Measurements from ENCODE around the gene METAP1D. TPM values are rescaled to one million over a fixed set of nuclear protein-coding genes. Genes with fewer than 3 reads are reported as not detected.

Gene METAP1D
- total RNA-seq, 1 donor from 2014 or later: 4.0 TPM

DNA sequence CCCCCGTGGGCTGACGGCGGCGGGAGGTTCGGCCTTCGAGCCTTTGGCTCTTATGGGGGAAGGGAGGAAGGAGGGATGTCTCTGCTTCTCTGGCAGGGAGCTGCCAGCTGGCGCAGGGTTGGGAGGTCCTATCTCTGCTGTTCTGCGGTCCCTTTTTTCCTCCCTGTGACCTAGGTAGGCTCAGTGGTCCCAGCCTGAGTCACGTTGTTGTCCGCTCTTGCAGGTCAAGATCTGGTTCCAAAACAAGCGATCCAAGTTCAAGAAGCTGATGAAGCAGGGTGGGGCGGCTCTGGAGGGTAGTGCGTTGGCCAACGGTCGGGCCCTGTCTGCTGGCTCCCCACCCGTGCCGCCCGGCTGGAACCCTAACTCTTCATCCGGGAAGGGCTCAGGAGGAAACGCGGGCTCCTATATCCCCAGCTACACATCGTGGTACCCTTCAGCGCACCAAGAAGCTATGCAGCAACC is 88.1 kb downstream of the METAP1D start:
- DNase-seq (ENCODE audit: low spot score): no peak

GRCh38 chr2:172088245-172089004 is 88.7 kb downstream of the METAP1D start:
- no peak for DNase-seq (ENCODE audit: low spot score)
- intact Hi-C loops (cut with DNase I): loop anchor here (10.0 kb wide), 1 partner anchor 164 kb away; the partner anchor contains the start of gene HAT1

More for the DNA sequence above, 88.1 kb downstream of the METAP1D start:
- intact Hi-C loops (cut with DNase I): loop anchor here (10.0 kb wide), 1 partner anchor 163 kb away; the partner anchor contains the start of gene HAT1

DNA sequence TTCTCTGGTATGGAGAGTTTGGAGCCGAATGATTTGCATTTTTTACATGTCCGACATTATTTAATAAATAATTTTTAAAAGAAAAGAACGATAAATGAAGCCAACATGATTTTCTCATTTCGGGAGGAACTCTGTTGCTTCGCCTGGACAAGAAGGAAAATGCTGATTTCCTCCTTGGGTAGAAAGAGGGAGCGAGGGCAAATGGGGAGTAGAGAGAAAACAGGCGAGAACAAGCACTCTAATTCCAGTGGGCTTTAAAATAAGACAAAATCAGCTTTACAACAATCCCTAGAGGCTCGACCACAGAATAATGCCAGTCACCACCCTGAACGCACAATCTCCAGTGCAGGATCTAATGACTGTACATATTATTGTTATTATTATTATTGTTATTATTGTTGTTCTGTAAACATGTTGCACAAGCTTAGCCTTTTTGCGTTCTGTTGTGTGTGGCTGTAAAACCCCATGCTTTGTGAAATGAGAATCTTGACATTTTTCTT is 89.3 kb downstream of the METAP1D start:
- intact Hi-C loops (cut with DNase I): loop anchor here (10.0 kb wide), 1 partner anchor 164 kb away; the partner anchor contains the start of gene HAT1
- no peak for DNase-seq (ENCODE audit: low spot score)

GRCh38 chr2:172089633-172090032 is 89.9 kb downstream of the METAP1D start:
- no peak for DNase-seq (ENCODE audit: low spot score)
- intact Hi-C loops (cut with DNase I): loop anchor here (10.0 kb wide), 1 partner anchor 165 kb away; the partner anchor contains the start of gene HAT1

DNA sequence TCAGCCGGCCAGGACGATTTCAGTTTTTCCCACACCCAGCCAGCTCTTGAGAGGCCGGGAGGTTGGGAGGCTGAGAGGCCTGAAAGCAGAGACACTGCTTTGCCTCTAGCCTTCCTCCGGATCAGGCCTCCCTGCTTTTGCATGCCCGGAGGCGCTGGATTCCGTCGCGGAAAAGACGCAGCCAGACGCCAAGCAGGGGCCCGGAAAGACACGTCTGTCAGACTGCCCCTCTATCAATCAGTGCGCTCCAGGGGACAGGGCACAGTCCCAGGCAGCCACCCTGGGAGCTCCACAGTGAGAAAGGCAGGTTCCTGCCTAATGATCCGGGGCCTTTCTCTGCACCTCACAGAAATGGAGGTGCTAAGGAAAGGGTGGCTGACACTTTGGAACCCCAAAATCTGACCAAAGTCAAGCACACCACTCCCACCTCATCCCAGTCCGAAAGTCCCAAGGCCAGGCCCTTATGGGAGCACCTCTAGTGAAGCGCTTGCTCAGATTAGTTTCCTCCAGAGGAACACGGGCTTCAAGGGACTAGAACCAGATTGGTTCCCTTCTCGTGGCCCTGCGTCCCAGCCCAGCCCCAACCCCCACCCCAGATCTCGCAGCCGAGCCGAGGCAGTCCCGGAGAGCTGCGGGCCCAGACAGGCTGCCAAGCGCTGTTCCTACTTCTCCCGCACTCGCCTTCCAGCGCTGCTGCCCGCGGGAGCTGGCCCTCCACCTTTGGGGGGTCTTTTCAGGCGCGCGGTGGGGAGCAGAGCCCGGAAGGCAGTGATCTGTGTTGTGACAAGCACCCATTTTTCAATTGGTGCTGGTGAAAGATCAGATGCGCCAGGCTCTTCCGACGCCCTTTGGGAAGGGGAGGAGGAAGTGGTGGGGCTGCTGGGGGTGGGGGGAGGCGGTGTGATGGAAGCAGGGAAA is 90.5 kb downstream of the METAP1D start:
- DNase-seq (ENCODE audit: low spot score): no peak
- intact Hi-C loops (cut with DNase I): no loop called here

- intact Hi-C loops (cut with DNase I): no loop called here
These were observed 91.4 kb downstream of the METAP1D start for GRCh38 chr2:172091000-172091641.

DNA sequence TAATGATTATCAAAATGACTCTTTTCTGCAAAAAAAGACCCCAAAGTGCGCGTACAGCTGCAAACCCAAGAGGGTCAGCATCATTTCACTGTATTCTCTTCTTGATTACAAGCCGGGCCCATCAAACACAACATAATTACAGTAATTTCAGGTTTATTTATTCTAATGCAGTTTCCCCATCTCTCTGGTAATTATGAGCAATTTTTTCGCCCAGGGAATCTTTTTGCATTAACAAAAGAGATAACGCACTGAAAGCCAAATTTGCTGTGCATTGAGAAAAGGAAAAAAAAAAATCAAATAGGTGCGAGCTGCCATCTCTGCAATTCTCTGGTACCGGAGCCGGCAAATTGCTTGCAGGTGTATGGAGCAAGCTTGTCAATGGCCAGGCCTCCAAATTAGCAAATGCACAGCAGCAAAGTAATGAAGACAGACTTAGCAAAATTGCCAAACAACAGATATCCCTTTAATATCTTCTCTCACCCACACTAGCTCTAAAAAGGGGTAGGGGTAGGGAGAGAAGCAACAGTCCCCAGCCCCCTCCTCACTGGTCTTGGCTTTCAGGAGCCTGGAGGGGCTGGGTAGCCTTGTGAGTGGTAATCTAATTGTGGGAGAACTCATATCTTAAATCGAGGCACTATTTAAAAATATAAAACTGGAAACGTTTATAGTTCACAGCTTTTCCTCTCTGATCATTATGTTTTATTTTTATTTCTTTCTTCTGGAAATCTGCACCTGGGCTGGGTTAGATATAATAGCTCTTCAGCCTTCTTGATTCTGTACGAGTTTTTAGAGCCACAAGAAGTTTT is 92.2 kb downstream of the METAP1D start:
- no peak for DNase-seq (ENCODE audit: low spot score)
- intact Hi-C loops (cut with DNase I): no loop called here

More at GRCh38 chr2:172091000-172091641, 91.4 kb downstream of the METAP1D start:
- DNase-seq (ENCODE audit: low spot score): no peak

- DNase-seq (ENCODE audit: low spot score): no peak
- intact Hi-C loops (cut with DNase I): no loop called here
These were observed 93.1 kb downstream of the METAP1D start for GRCh38 chr2:172092716-172093415.

GRCh38 chr2:172093416-172094293 is 93.9 kb downstream of the METAP1D start:
- DNase-seq (ENCODE audit: low spot score): no peak
- intact Hi-C loops (cut with DNase I): no loop called here

GRCh38 chr2:172094294-172095145 is 94.8 kb downstream of the METAP1D start:
- intact Hi-C loops (cut with DNase I): no loop called here
- no peak for DNase-seq (ENCODE audit: low spot score)

DNA sequence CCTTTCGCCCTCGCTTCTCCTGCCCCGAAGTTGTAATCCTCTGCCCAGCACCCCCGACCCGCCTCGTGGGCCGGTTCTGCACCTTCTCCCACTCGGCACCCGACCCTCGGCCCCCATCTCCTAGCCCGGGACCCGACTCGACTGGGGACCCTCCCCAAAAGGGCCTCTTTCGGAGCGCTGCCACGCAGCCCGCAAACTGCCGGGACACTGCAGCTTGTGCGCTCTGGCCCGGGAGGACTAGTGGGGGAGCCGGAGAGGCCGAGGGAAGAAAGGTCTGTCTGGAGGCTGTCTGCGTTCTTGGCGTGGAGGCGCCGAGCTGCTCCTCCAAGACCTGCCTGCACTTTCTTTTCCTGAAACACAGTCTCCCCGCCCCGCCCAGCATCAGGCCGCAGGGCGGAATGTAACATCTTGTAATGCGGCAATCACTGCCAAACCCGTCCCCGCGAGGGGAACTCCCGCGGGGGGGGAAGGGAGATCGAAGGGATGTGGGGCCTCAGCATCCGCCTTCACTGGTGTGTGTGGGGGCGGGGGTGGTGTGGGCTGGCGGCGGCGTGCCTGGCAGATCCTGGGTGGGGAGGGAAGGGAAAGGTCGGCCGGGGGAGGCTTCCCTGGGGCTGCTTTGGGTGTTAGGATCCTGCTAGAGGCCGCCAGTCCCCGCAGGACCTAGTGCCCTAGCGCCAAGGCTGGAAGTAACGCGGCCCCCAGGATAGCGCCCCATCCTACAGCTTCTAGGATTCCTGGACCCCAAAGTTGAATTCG is 95.6 kb downstream of the METAP1D start:
- intact Hi-C loops (cut with DNase I): no loop called here
- DNase-seq (ENCODE audit: low spot score): no peak

GRCh38 chr2:172095905-172096625 is 96.3 kb downstream of the METAP1D start:
- intact Hi-C loops (cut with DNase I): no loop called here
- no peak for DNase-seq (ENCODE audit: low spot score)

- intact Hi-C loops (cut with DNase I): no loop called here
- no peak for DNase-seq (ENCODE audit: low spot score)
These were observed 97.1 kb downstream of the METAP1D start for GRCh38 chr2:172096626-172097547.

Data from cardiac septum (tissue), 1 donor.